ENCODE measurements around the gene MAGEE1. TPM values are rescaled to one million over a fixed set of nuclear protein-coding genes. Genes with fewer than 3 reads are reported as not detected.

The MAGEE1 gene
- 4.3 to 5.3 TPM (median 4.4 TPM) in 3 replicates for total RNA-seq
- long read RNA-seq, partial matches to known transcripts, result 0 of 3 reads
- long read RNA-seq, other reads (novel, unspliced or antisense), result 0 of 3 reads

GRCh38 chrX:76427560-76428242 lies at the start of gene MAGEE1:
Gene MAGEE1 (plus strand): TSS chrX:76427710. CDS start chrX:76427931, 221 bp downstream.
- Mint-ChIP-seq H3K27me3 (ENCODE audit: low read depth) (no peaks in the 10 kb centered on the region), H3K27ac (ENCODE audit: unreplicated experiment) (peak within 1 kb of the TSS; percentile 36), H3K36me3 (ENCODE audit: low read depth) (no peaks in the 10 kb centered on the region), H3K9me3 (ENCODE audit: low read depth) (peaks cover 8% of the 10 kb centered on the region), H3K4me1 (ENCODE audit: low read depth) (peaks cover 10% of the 10 kb centered on the region), H3K4me3 (ENCODE audit: unreplicated experiment) (peak within 1 kb of the TSS; percentile 86)
- DNase-seq (ENCODE audit: low spot score), result peak; percentile 94
- TF ChIP-seq CTCF (IDR thresholded peaks at IDR 0.05), result no peak

GRCh38 chrX:76398970-76399369 lies 28.5 kb upstream of the MAGEE1 start:
- no peak overlapping the region for H3K4me3 Mint-ChIP-seq (ENCODE audit: unreplicated experiment)
- peaks cover 39% of the 10 kb centered on the region for H3K9me3 Mint-ChIP-seq (ENCODE audit: low read depth)
- no peaks in the 10 kb centered on the region for H3K27me3 Mint-ChIP-seq (ENCODE audit: low read depth)

GRCh38 chrX:76407795-76408194 lies 19.7 kb upstream of the MAGEE1 start:
- Mint-ChIP-seq H3K4me3 (ENCODE audit: unreplicated experiment) (no peak overlapping the region), H3K4me1 (ENCODE audit: low read depth) (no peaks in the 10 kb centered on the region), H3K27ac (ENCODE audit: unreplicated experiment) (no peak overlapping the region), H3K9me3 (ENCODE audit: low read depth) (peaks cover 22% of the 10 kb centered on the region), H3K36me3 (ENCODE audit: low read depth) (no peaks in the 10 kb centered on the region), H3K27me3 (ENCODE audit: low read depth) (no peaks in the 10 kb centered on the region)
- TF ChIP-seq CTCF (IDR thresholded peaks at IDR 0.05), result no peak
- no peak for DNase-seq (ENCODE audit: low spot score)

More at GRCh38 chrX:76398970-76399369, 28.5 kb upstream of the MAGEE1 start:
- DNase-seq (ENCODE audit: low spot score), result peak; percentile 35
- no peak for TF ChIP-seq CTCF (IDR thresholded peaks at IDR 0.05)
- Mint-ChIP-seq H3K27ac (ENCODE audit: unreplicated experiment) (no peak overlapping the region), H3K36me3 (ENCODE audit: low read depth) (no peaks in the 10 kb centered on the region), H3K4me1 (ENCODE audit: low read depth) (no peaks in the 10 kb centered on the region)

- no peaks in the 10 kb centered on the region for H3K27me3 Mint-ChIP-seq (ENCODE audit: low read depth)
- H3K9me3 Mint-ChIP-seq (ENCODE audit: low read depth), result peaks cover 26% of the 10 kb centered on the region
- no peak for DNase-seq (ENCODE audit: low spot score)
- H3K36me3 Mint-ChIP-seq (ENCODE audit: low read depth), result no peaks in the 10 kb centered on the region
- no peaks in the 10 kb centered on the region for H3K4me1 Mint-ChIP-seq (ENCODE audit: low read depth)
- H3K4me3 Mint-ChIP-seq (ENCODE audit: unreplicated experiment), result no peak overlapping the region
- peak; percentile 35 for TF ChIP-seq CTCF (IDR thresholded peaks at IDR 0.05)
- no peak overlapping the region for H3K27ac Mint-ChIP-seq (ENCODE audit: unreplicated experiment)
Observed at GRCh38 chrX:76420237-76420636, 7.3 kb upstream of the MAGEE1 start.

- Mint-ChIP-seq H3K9me3 (ENCODE audit: low read depth) (peaks cover 8% of the 10 kb centered on the region), H3K27me3 (ENCODE audit: low read depth) (no peaks in the 10 kb centered on the region), H3K36me3 (ENCODE audit: low read depth) (no peaks in the 10 kb centered on the region), H3K4me3 (ENCODE audit: unreplicated experiment) (peak overlapping the region; percentile 86), H3K4me1 (ENCODE audit: low read depth) (peaks cover 10% of the 10 kb centered on the region), H3K27ac (ENCODE audit: unreplicated experiment) (peak overlapping the region; percentile 12)
- DNase-seq (ENCODE audit: low spot score), result peak; percentile 95
- no peak for TF ChIP-seq CTCF (IDR thresholded peaks at IDR 0.05)
Observed at GRCh38 chrX:76428243-76429130, 977 bp downstream of the MAGEE1 start.

Measured in chondrocyte (in vitro differentiated cells).